Gastroesophageal sphincter (tissue), 3 donors: Measurements from ENCODE around the gene PLEKHA7.

Source experiments
- CTCF ChIP-seq, 4 experiments: fragments of 200-600 bp in 2 of 4; fragments of 450-650 bp in 2 of 4; sonication (generic) in 1 of 4; IDR thresholded peaks; one replicate each; pipeline ENCODE4 v1.5.1; 2017 to 2019; ENCODE audit warnings: antibody characterized with exemption in 4 of 4, mild to moderate bottlenecking in 2 of 4, moderate library complexity in 2 of 4
- EP300 ChIP-seq: sonication (generic); formaldehyde crosslinking; IDR thresholded peaks from one replicate; pipeline ENCODE4 v1.6.1; 2017; ENCODE audit warnings: antibody characterized with exemption, mild to moderate bottlenecking
- POLR2A ChIP-seq, 2 donors: fragments of 450-650 bp; IDR thresholded peaks; one replicate each; pipeline ENCODE4 v1.6.1; 2017; ENCODE audit warnings: antibody characterized with exemption in 2 of 2, mild to moderate bottlenecking in 2 of 2, moderate library complexity in 1 of 2
- POLR2AphosphoS5 ChIP-seq: sonication (generic); formaldehyde crosslinking; IDR thresholded peaks from one replicate; pipeline ENCODE4 v1.6.1; 2017; ENCODE audit warnings: antibody characterized with exemption

GRCh38 chr11:16806791-16807190 lies 207.4 kb downstream of the PLEKHA7 start:
- no peak for TF ChIP-seq POLR2A (IDR thresholded peaks at IDR 0.05)
- no peak for TF ChIP-seq CTCF (IDR thresholded peaks at IDR 0.05)
- no peak for TF ChIP-seq EP300
- TF ChIP-seq POLR2AphosphoS5, result no peak
